Measurements from ENCODE around the gene CEBPE. TPM values are rescaled to one million over a fixed set of nuclear protein-coding genes. Genes with fewer than 3 reads are reported as not detected.

Gene CEBPE
- total and polyA plus RNA-seq, 2 donors (not counting 1 experiment from before 2014, with no cell fraction given) = 0.37 to 0.45 TPM

- H3K4me1 ChIP-seq (ENCODE audit: control insufficient read depth in 2 of 2, insufficient read depth in 2 of 2, low read length in 2 of 2) = no peaks in the 10 kb centered on the region
- ChIA-PET CTCF (no interaction called here), POLR2A (no interaction called here)
- H3K9me3 ChIP-seq (ENCODE audit: control extremely low read depth in 1 of 3, control insufficient read depth in 2 of 3, insufficient read depth in 1 of 3, low read length in 2 of 3) = no peaks in the 10 kb centered on the region
- no peak for TF ChIP-seq CTCF (IDR thresholded peaks at IDR 0.05)
- TF ChIP-seq EZH2 (IDR thresholded peaks at IDR 0.05; ENCODE audit: borderline replicate concordance, insufficient read depth, low read depth, low read length, poor library complexity, severe bottlenecking) = no peak
- no peak for ATAC-seq (ENCODE audit: low read depth)
- no peak overlapping the region for H3K4me2 ChIP-seq (replicated peaks; ENCODE audit: low read depth, low read length, poor library complexity, severe bottlenecking)
- Mint-ChIP-seq H3K27me3 (no peaks in the 10 kb centered on the region), H3K27ac (no peak overlapping the region), H3K9me3 (ENCODE audit: insufficient read depth) (no peaks in the 10 kb centered on the region), H3K4me1 (no peaks in the 10 kb centered on the region), H3K4me3 (no peak overlapping the region)
- H2AFZ ChIP-seq (ENCODE audit: insufficient read depth, low read depth, low read length, poor library complexity, severe bottlenecking) = no peak overlapping the region
- H4K20me1 ChIP-seq (ENCODE audit: control insufficient read depth, insufficient read depth, low read length, poor library complexity, severe bottlenecking) = no peaks in the 10 kb centered on the region
- no peak overlapping the region for H3K9ac ChIP-seq (ENCODE audit: low read length)
- H3K4me3 ChIP-seq (ENCODE audit: control extremely low read depth in 1 of 5, extremely low read depth in 1 of 5, insufficient read depth in 1 of 5, low read depth in 2 of 5, low read length in 4 of 5) = no peak overlapping the region
- DNase-seq = no peak
- H3K27me3 ChIP-seq (replicated peaks in 1 of 4; ENCODE audit: control extremely low read depth in 1 of 4, control insufficient read depth in 3 of 4, insufficient read depth in 4 of 4, low read length in 3 of 4) = no peaks in the 10 kb centered on the region
- intact Hi-C loops (cut with micrococcal nuclease) = no loop called here
- WGBS (ENCODE audit: insufficient coverage) = 86% methylated on average over 6 of the region's 6 CpGs
- no peaks in the 10 kb centered on the region for H3K36me3 ChIP-seq (replicated peaks in 1 of 2; ENCODE audit: control extremely low read depth in 1 of 2, control insufficient read depth in 1 of 2, extremely low read depth in 1 of 2, insufficient read depth in 2 of 2, low read length in 1 of 2)
- no peak overlapping the region for H3K27ac ChIP-seq (ENCODE audit: low read length in 2 of 2)
- no peaks in the 10 kb centered on the region for H3K79me2 ChIP-seq (ENCODE audit: control insufficient read depth, insufficient read depth, low read length)
Measured at GRCh38 chr14:23140371-23140770, 21.3 kb upstream of the CEBPE start.

GRCh38 chr14:23139874-23140273 lies 20.8 kb upstream of the CEBPE start:
- CTCF ChIA-PET = no interaction called here
- TF ChIP-seq CTCF (IDR thresholded peaks at IDR 0.05) = no peak
- TF ChIP-seq EZH2 (IDR thresholded peaks at IDR 0.05; ENCODE audit: borderline replicate concordance, insufficient read depth, low read depth, low read length, poor library complexity, severe bottlenecking) = no peak

More at GRCh38 chr14:23139874-23140273, 20.8 kb upstream of the CEBPE start:
- no peaks in the 10 kb centered on the region for H3K4me1 ChIP-seq (ENCODE audit: control insufficient read depth in 2 of 2, insufficient read depth in 2 of 2, low read length in 2 of 2)
- H3K4me2 ChIP-seq (replicated peaks; ENCODE audit: low read depth, low read length, poor library complexity, severe bottlenecking) = no peak overlapping the region
- no peaks in the 10 kb centered on the region for H3K79me2 ChIP-seq (ENCODE audit: control insufficient read depth, insufficient read depth, low read length)
- no peaks in the 10 kb centered on the region for H3K36me3 ChIP-seq (replicated peaks in 1 of 2; ENCODE audit: control extremely low read depth in 1 of 2, control insufficient read depth in 1 of 2, extremely low read depth in 1 of 2, insufficient read depth in 2 of 2, low read length in 1 of 2)
- H3K27ac Mint-ChIP-seq = no peak overlapping the region
- 100% methylated on average over 2 of the region's 2 CpGs for WGBS (ENCODE audit: insufficient coverage)
- no peak overlapping the region for H3K9ac ChIP-seq (ENCODE audit: low read length)
- no peak overlapping the region for H3K4me3 Mint-ChIP-seq
- ATAC-seq (ENCODE audit: low read depth) = no peak
- intact Hi-C loops (cut with micrococcal nuclease) = no loop called here
- H3K27me3 Mint-ChIP-seq = no peaks in the 10 kb centered on the region
- POLR2A ChIA-PET = no interaction called here
- H3K4me3 ChIP-seq (ENCODE audit: control extremely low read depth in 1 of 5, extremely low read depth in 1 of 5, insufficient read depth in 1 of 5, low read depth in 2 of 5, low read length in 4 of 5) = no peak overlapping the region
- no peak overlapping the region for H3K27ac ChIP-seq (ENCODE audit: low read length in 2 of 2)
- H2AFZ ChIP-seq (ENCODE audit: insufficient read depth, low read depth, low read length, poor library complexity, severe bottlenecking) = no peak overlapping the region
- no peaks in the 10 kb centered on the region for H3K9me3 Mint-ChIP-seq (ENCODE audit: insufficient read depth)
- H3K27me3 ChIP-seq (replicated peaks in 1 of 4; ENCODE audit: control extremely low read depth in 1 of 4, control insufficient read depth in 3 of 4, insufficient read depth in 4 of 4, low read length in 3 of 4) = no peaks in the 10 kb centered on the region
- H3K9me3 ChIP-seq (ENCODE audit: control extremely low read depth in 1 of 3, control insufficient read depth in 2 of 3, insufficient read depth in 1 of 3, low read length in 2 of 3) = no peaks in the 10 kb centered on the region
- H4K20me1 ChIP-seq (ENCODE audit: control insufficient read depth, insufficient read depth, low read length, poor library complexity, severe bottlenecking) = no peaks in the 10 kb centered on the region
- H3K4me1 Mint-ChIP-seq = no peaks in the 10 kb centered on the region
- DNase-seq = no peak

All from B cell (primary cell).